ENCODE data around the gene DAPL1.
"Not testable (repeated sequence)": the region's sequence is repeated elsewhere in the genome, so short reads cannot be mapped to it uniquely, and the experiment has no call there.

The DAPL1 gene

DNA sequence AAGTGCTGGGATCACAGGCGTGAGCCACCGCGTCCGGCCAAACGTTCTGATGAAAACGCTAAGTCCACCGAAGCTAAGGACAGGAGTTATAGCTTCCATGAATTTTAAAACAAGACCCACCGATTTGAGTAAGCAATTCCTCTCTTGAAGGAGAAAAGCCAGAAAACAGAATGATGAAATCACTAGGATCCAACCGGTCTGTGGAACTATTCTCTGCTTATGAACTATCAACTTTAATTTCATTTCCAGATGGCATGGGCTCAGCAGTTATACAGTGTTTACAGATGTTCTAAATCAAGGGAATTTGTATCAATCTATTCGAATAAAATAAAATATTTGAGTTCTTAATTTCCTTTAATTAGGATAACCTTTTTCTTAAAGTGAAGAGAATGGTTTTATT, 66.5 kb downstream of the DAPL1 start:
- H3K4me1 ChIP-seq (ENCODE audit: insufficient read depth, low read length); H3K9ac ChIP-seq (ENCODE audit: low read depth, low read length); H3K36me3 ChIP-seq (ENCODE audit: insufficient read depth, low read length); H3K9me3 ChIP-seq (ENCODE audit: control insufficient read depth, insufficient read depth, low read length): not testable (repeated sequence)

DNA sequence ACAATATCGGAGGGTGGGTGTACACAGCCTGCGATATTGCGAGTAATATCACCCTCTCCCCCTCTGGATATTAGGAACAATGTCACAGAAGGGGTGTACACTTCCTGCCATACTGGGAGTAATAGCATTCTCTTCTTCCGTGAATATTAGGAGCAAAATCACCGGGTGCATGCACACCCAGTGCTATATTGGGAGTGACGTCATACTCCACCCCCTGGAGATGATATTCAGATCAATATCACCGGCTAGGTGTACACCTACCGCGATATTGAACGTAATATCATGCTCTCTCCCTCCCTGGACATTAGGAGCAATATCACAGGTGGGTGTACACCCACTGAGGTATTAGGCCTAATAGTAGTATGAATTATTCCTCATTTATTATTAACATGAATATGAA, 70.4 kb downstream of the DAPL1 start:
- H3K9me3 ChIP-seq (ENCODE audit: control insufficient read depth, insufficient read depth, low read length); H3K36me3 ChIP-seq (ENCODE audit: insufficient read depth, low read length); H3K9ac ChIP-seq (ENCODE audit: low read depth, low read length); H3K4me1 ChIP-seq (ENCODE audit: insufficient read depth, low read length): not testable (repeated sequence)
